SK-N-SH (cell line): Measurements from ENCODE around the gene IQCE. TPM values are rescaled to one million over a fixed set of nuclear protein-coding genes. Genes with fewer than 3 reads are reported as not detected.

ENCODE experiments used
- CTCF ChIA-PET: fragments of 300-600, 350-600 bp; formaldehyde crosslinking; extraction: SDS; loops from one replicate; lab custom pipeline; 2021; lab: Yijun Ruan, JAX
- POLR2A ChIA-PET: fragments of 350-600 bp; sonication (Branson Sonifier 250); formaldehyde crosslinking; extraction: SDS; loops from one replicate; lab custom pipeline; 2020; ENCODE audit warnings: antibody characterized with exemption, inconsistent platforms; lab: Yijun Ruan, JAX
- DNase-seq: peaks from one replicate; pipeline ENCODE4 v3.0.0; 2012
- H2AFZ ChIP-seq: fragments of 200-600 bp; sonication (generic); 2 replicates; pipeline ENCODE4 v1.8.1; 2016; ENCODE audit warnings: antibody characterized with exemption, mild to moderate bottlenecking, low read depth
- H3F3A ChIP-seq: fragments of 200-600 bp; sonication (generic); replicated peaks from 2 replicates; pipeline ENCODE3; 2016; ENCODE audit warnings: antibody characterized with exemption, mild to moderate bottlenecking; ENCODE audit not compliant: insufficient read depth
- H3K27ac ChIP-seq, 2 experiments: fragments of 200-500 bp in 1 of 2; fragments of 200-600 bp in 1 of 2; sonication (Bioruptor generic) in 1 of 2; sonication (generic), shearing (Covaris generic) in 1 of 2; 2 replicates each; pipeline versions ENCODE4 v1.5.1 to v1.6.1; 2014 to 2016; ENCODE audit warnings: low read depth in 2 of 2, inconsistent platforms in 1 of 2, low read length in 1 of 2, mild to moderate bottlenecking in 1 of 2, mixed read lengths in 1 of 2
- H3K27me3 ChIP-seq: fragments of 200-600 bp; sonication (generic), shearing (Covaris generic); 2 replicates; pipeline ENCODE4 v1.6.1; 2016; ENCODE audit warnings: mixed run types; ENCODE audit not compliant: insufficient read depth
- H3K36me3 ChIP-seq, 2 experiments: fragments of 200-500 bp in 1 of 2; fragments of 200-600 bp in 1 of 2; sonication (Bioruptor generic) in 1 of 2; sonication (generic) in 1 of 2; replicated peaks in 1 of 2; 2 replicates each; pipeline versions ENCODE3 to v1.5.1; 2014 to 2016; ENCODE audit warnings: low read length in 1 of 2, mild to moderate bottlenecking in 1 of 2; ENCODE audit not compliant: insufficient read depth in 2 of 2, control insufficient read depth in 1 of 2
- H3K4me1 ChIP-seq, 2 experiments: fragments of 200-500 bp in 1 of 2; fragments of 200-600 bp in 1 of 2; sonication (Bioruptor generic) in 1 of 2; sonication (generic), shearing (Covaris generic) in 1 of 2; 2 replicates each; pipeline versions ENCODE4 v1.5.1 to v1.6.1; 2014 to 2016; ENCODE audit warnings: low read depth in 1 of 2, low read length in 1 of 2, mixed run types in 1 of 2; ENCODE audit not compliant: insufficient read depth in 2 of 2, control insufficient read depth in 1 of 2
- H3K4me2 ChIP-seq: fragments of 200-600 bp; sonication (generic), shearing (Covaris generic); 2 replicates; pipeline ENCODE4 v1.6.1; 2017; ENCODE audit warnings: mixed run types
- H3K4me3 ChIP-seq, 2 experiments: fragments of 200-500 bp in 1 of 2; fragments of 200-600 bp in 1 of 2; sonication (Bioruptor generic) in 1 of 2; sonication (generic), shearing (Covaris generic) in 1 of 2; 2 replicates each; pipeline versions ENCODE4 v1.5.1 to v1.8.1; 2014 to 2016; ENCODE audit warnings: low read depth in 2 of 2, inconsistent platforms in 1 of 2, low read length in 1 of 2, mild to moderate bottlenecking in 1 of 2, mixed read lengths in 1 of 2, moderate library complexity in 1 of 2
- H3K79me2 ChIP-seq: fragments of 200-600 bp; sonication (generic); 2 replicates; pipeline ENCODE4 v1.8.1; 2017; ENCODE audit warnings: mild to moderate bottlenecking; ENCODE audit not compliant: insufficient read depth
- H3K9ac ChIP-seq: fragments of 200-600 bp; sonication (generic); 2 replicates; pipeline ENCODE4 v1.6.1; 2017; ENCODE audit warnings: mixed run types
- H3K9me2 ChIP-seq: fragments of 200-600 bp; sonication (generic); 2 replicates; pipeline ENCODE4 v1.6.1; 2017; ENCODE audit warnings: mixed run types
- H3K9me3 ChIP-seq: fragments of 200-600 bp; sonication (generic); 2 replicates; pipeline ENCODE4 v1.6.1; 2017; ENCODE audit warnings: mixed run types, mild to moderate bottlenecking, moderate library complexity
- H4K20me1 ChIP-seq: fragments of 200-600 bp; sonication (generic); 2 replicates; pipeline ENCODE4 v1.6.1; 2017; ENCODE audit warnings: mild to moderate bottlenecking, mixed run types; ENCODE audit not compliant: insufficient read depth
- CHD2 ChIP-seq: fragments of 150-350 bp; IDR thresholded peaks from 2 replicates; pipeline ENCODE4 v1.6.1; 2018; ENCODE audit warnings: low read length; ENCODE audit not compliant: partially characterized antibody
- ELF1 ChIP-seq: IDR thresholded peaks from 2 replicates; pipeline ENCODE4 v1.4.0; 2012
- EZH2phosphoT487 ChIP-seq: fragments of 200-600 bp; sonication (generic); IDR thresholded peaks from 2 replicates; pipeline ENCODE4 v1.6.1; 2017; ENCODE audit warnings: low read depth, mixed run types, mild to moderate bottlenecking, antibody characterized with exemption, moderate library complexity, borderline replicate concordance
- FOSL2 ChIP-seq: IDR thresholded peaks from 2 replicates; pipeline ENCODE4 v1.4.0; 2012; ENCODE audit warnings: low read depth, mild to moderate bottlenecking, moderate library complexity, borderline replicate concordance
- FOXJ3 ChIP-seq: sonication (generic); formaldehyde crosslinking; IDR thresholded peaks from 2 replicates; pipeline ENCODE4 v1.5.1; 2020; ENCODE audit warnings: mild to moderate bottlenecking, missing genetic modification reagents
- FOXM1 ChIP-seq: IDR thresholded peaks from 2 replicates; pipeline ENCODE4 v1.4.0; 2012; ENCODE audit warnings: low read depth, mild to moderate bottlenecking
- GABPA ChIP-seq: IDR thresholded peaks from 2 replicates; pipeline ENCODE4 v1.4.0; 2012; ENCODE audit warnings: low read depth, mild to moderate bottlenecking
- IRF3 ChIP-seq: fragments of 150-350 bp; IDR thresholded peaks from 2 replicates; pipeline ENCODE4 v1.6.1; 2016; ENCODE audit warnings: mild to moderate bottlenecking, low read depth, low read length
- JUND ChIP-seq: IDR thresholded peaks from 2 replicates; pipeline ENCODE4 v1.4.0; 2012
- MXI1 ChIP-seq: IDR thresholded peaks from 2 replicates; pipeline ENCODE4 v1.6.1; 2012; ENCODE audit warnings: mild to moderate bottlenecking, low read depth, low read length, improper control_type of control experiment
- NRF1 ChIP-seq: IDR thresholded peaks from 2 replicates; pipeline ENCODE4 v1.6.1; 2012; ENCODE audit warnings: low read depth, mild to moderate bottlenecking, low read length
- RAD21 ChIP-seq: IDR thresholded peaks from 2 replicates; pipeline ENCODE4 v1.6.1; 2012; ENCODE audit warnings: mild to moderate bottlenecking, low read length
- RFX5 ChIP-seq: IDR thresholded peaks from 2 replicates; pipeline ENCODE4 v1.6.1; 2012; ENCODE audit warnings: mild to moderate bottlenecking, improper control_type of control experiment, low read length
- RXRA ChIP-seq: IDR thresholded peaks from 2 replicates; pipeline ENCODE4 v1.4.0; 2012; ENCODE audit warnings: low read depth, mild to moderate bottlenecking, borderline replicate concordance
- TAF1 ChIP-seq: IDR thresholded peaks from 2 replicates; pipeline ENCODE4 v1.6.1; 2012; ENCODE audit warnings: low read depth, mild to moderate bottlenecking, low read length, moderate library complexity, borderline replicate concordance
- TCF12 ChIP-seq: IDR thresholded peaks from 2 replicates; pipeline ENCODE4 v1.4.0; 2012
- TEAD4 ChIP-seq: IDR thresholded peaks from 2 replicates; pipeline ENCODE4 v1.4.0; 2012; ENCODE audit warnings: mild to moderate bottlenecking, borderline replicate concordance; ENCODE audit not compliant: insufficient read depth
- USF2 ChIP-seq: fragments of 150-350 bp; IDR thresholded peaks from 2 replicates; pipeline ENCODE4 v1.6.1; 2017; ENCODE audit warnings: antibody characterized with exemption, low read length, low read depth, borderline replicate concordance
- WGBS: methylation state at CpG from one replicate; pipeline ENCODE4 v1.1.6; 2017; ENCODE audit warnings: low lambda C conversion rate; 5-methylcytosine and 5-hydroxymethylcytosine counted together
- polyA plus RNA-seq, 3 experiments: library from polyadenylated mRNA; depleted of rRNA; stranded (reverse); fragments of >200 nt; gene quantifications; 2 replicates each; pipeline ENCODE4 v1.2.3, GENCODE V29; 2012
- TF ChIP-seq, protein P1 (sequence below): IDR thresholded peaks from 2 replicates; pipeline ENCODE4 v1.6.1; 2012; ENCODE audit warnings: mild to moderate bottlenecking, low read depth, low read length, moderate library complexity
- TF ChIP-seq, protein P2 (sequence below): IDR thresholded peaks from 2 replicates; pipeline ENCODE4 v1.4.0; 2012; ENCODE audit warnings: low read depth, borderline replicate concordance

The IQCE gene
- polyA plus RNA-seq, 1 of the 3 experiments (the other 2 are of a cell fraction) = 14.4 TPM

- ChIA-PET CTCF (interaction anchor here (1.1 kb wide), 1 partner anchor 9 kb away, joined by 3 read pairs; no protein-coding TSS in a partner anchor), POLR2A (no interaction called here)
- H3K9ac ChIP-seq = no peak overlapping the region
- H3K27me3 ChIP-seq = no peaks in the 10 kb centered on the region
- peak overlapping the region in 1 of 2 experiments; percentile 98; a peak in 1 of 4 replicates for H3K27ac ChIP-seq
- H3K4me2 ChIP-seq = no peak overlapping the region
- H3K4me3 ChIP-seq = no peak overlapping the region
- H3K9me2 ChIP-seq = no peaks in the 10 kb centered on the region
- no peak overlapping the region for H2AFZ ChIP-seq
- TF ChIP-seq USF2 = no peak
- TF ChIP-seq EZH2phosphoT487 = no peak
- TF ChIP-seq MXI1 = no peak
- no peak for TF ChIP-seq TAF1
- no peak for TF ChIP-seq RAD21
- TF ChIP-seq CHD2 = no peak
- TF ChIP-seq FOSL2 = no peak
- TF ChIP-seq, protein P1, sequence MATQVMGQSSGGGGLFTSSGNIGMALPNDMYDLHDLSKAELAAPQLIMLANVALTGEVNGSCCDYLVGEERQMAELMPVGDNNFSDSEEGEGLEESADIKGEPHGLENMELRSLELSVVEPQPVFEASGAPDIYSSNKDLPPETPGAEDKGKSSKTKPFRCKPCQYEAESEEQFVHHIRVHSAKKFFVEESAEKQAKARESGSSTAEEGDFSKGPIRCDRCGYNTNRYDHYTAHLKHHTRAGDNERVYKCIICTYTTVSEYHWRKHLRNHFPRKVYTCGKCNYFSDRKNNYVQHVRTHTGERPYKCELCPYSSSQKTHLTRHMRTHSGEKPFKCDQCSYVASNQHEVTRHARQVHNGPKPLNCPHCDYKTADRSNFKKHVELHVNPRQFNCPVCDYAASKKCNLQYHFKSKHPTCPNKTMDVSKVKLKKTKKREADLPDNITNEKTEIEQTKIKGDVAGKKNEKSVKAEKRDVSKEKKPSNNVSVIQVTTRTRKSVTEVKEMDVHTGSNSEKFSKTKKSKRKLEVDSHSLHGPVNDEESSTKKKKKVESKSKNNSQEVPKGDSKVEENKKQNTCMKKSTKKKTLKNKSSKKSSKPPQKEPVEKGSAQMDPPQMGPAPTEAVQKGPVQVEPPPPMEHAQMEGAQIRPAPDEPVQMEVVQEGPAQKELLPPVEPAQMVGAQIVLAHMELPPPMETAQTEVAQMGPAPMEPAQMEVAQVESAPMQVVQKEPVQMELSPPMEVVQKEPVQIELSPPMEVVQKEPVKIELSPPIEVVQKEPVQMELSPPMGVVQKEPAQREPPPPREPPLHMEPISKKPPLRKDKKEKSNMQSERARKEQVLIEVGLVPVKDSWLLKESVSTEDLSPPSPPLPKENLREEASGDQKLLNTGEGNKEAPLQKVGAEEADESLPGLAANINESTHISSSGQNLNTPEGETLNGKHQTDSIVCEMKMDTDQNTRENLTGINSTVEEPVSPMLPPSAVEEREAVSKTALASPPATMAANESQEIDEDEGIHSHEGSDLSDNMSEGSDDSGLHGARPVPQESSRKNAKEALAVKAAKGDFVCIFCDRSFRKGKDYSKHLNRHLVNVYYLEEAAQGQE = no peak
- TF ChIP-seq GABPA = no peak
- TF ChIP-seq, protein P2, sequence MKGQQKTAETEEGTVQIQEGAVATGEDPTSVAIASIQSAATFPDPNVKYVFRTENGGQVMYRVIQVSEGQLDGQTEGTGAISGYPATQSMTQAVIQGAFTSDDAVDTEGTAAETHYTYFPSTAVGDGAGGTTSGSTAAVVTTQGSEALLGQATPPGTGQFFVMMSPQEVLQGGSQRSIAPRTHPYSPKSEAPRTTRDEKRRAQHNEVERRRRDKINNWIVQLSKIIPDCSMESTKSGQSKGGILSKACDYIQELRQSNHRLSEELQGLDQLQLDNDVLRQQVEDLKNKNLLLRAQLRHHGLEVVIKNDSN = no peak
- TF ChIP-seq ELF1 = no peak
- TF ChIP-seq FOXJ3 = no peak
- no peak for TF ChIP-seq RFX5
- TF ChIP-seq JUND = no peak
- TF ChIP-seq TEAD4 = no peak
- TF ChIP-seq FOXM1 = no peak
- TF ChIP-seq NRF1 = no peak
- no peak for TF ChIP-seq TCF12
- no peak for TF ChIP-seq RXRA
- no peak for TF ChIP-seq IRF3
- H3F3A ChIP-seq = peaks cover 9% of the 10 kb centered on the region
- no peaks in the 10 kb centered on the region for H4K20me1 ChIP-seq
- no peaks in the 10 kb centered on the region for H3K36me3 ChIP-seq
- H3K4me1 ChIP-seq = peaks cover 19 to 85% of the 10 kb centered on the region in 2 experiments; a peak in 3 of 4 replicates
- H3K9me3 ChIP-seq = no peaks in the 10 kb centered on the region
- no peak for DNase-seq
- 89% methylated on average over 12 of the region's 12 CpGs for WGBS
- no peaks in the 10 kb centered on the region for H3K79me2 ChIP-seq
Measured at GRCh38 chr7:2512179-2512661, 46.6 kb upstream of the IQCE start.
